ENCODE results near the gene FOXP1. TPM values are rescaled to one million over a fixed set of nuclear protein-coding genes. Genes with fewer than 3 reads are reported as not detected.

FOXP1 gene
- total and polyA plus RNA-seq, 2 experiments from 2014 or later = 121 to 132 TPM

DNA sequence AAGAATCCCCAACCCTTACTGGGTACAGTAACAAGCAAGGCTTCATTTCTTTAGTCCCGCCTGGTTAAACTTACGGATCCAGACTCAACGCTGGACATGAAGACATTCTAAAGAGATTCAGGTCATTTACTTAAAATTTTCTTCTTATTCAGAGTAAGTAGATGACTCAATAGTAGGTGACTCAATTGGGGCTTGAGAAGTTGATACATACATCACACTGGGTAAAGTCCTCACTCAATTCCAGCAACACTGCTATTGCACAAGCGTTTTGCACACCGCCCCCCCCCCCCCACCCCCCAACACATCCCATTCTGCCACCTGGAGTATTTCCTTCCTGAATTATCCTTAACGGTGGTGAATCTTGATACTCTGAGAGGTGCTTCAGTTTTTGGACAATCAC lies 610.0 kb downstream of the FOXP1 start:
- Histone ChIP-seq H3K27me3 (no peaks in the 10 kb centered on the region), H3K4me1 (ENCODE audit: low read depth) (no peaks in the 10 kb centered on the region), H3K36me3 (peaks cover 71% of the 10 kb centered on the region), H3K9me3 (ENCODE audit: low read depth) (no peaks in the 10 kb centered on the region), H3K27ac (no peak overlapping the region), H3K4me3 (no peak overlapping the region)
- TF ChIP-seq, protein P1, sequence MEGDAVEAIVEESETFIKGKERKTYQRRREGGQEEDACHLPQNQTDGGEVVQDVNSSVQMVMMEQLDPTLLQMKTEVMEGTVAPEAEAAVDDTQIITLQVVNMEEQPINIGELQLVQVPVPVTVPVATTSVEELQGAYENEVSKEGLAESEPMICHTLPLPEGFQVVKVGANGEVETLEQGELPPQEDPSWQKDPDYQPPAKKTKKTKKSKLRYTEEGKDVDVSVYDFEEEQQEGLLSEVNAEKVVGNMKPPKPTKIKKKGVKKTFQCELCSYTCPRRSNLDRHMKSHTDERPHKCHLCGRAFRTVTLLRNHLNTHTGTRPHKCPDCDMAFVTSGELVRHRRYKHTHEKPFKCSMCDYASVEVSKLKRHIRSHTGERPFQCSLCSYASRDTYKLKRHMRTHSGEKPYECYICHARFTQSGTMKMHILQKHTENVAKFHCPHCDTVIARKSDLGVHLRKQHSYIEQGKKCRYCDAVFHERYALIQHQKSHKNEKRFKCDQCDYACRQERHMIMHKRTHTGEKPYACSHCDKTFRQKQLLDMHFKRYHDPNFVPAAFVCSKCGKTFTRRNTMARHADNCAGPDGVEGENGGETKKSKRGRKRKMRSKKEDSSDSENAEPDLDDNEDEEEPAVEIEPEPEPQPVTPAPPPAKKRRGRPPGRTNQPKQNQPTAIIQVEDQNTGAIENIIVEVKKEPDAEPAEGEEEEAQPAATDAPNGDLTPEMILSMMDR (IDR thresholded peaks at IDR 0.05; ENCODE audit: low read depth, low read length) = no peak
- DNase-seq (ENCODE audit: low read depth in 1 of 2, low spot score in 1 of 2) = peak in 1 of 2 donors; percentile 53

DNA sequence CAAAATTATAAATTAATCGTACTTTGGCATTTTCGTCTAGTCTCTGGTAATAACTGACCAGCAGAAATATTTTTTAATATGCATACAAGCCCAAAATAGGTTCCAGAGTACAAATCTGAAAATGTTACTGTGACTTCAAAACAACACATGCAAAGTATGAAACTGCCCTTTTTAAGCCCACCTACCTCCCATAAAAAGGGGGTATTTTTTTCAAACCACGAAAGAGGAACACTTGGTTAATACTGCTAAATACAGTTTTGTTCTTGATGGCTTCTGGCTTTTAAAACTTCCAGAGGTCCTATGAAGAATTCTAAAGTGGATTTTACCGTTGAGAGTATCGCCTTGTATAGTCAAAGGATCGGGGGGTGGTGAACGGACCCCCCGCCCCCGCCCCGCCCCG lies 610.7 kb downstream of the FOXP1 start:
- Histone ChIP-seq H3K4me1 (ENCODE audit: low read depth) (no peaks in the 10 kb centered on the region), H3K9me3 (ENCODE audit: low read depth) (no peaks in the 10 kb centered on the region), H3K4me3 (no peak overlapping the region), H3K36me3 (peaks cover 66% of the 10 kb centered on the region), H3K27me3 (no peaks in the 10 kb centered on the region), H3K27ac (no peak overlapping the region)
- TF ChIP-seq, protein P1 (IDR thresholded peaks at IDR 0.05; ENCODE audit: low read depth, low read length) = no peak
- DNase-seq (ENCODE audit: low read depth in 1 of 2, low spot score in 1 of 2) = no peak

DNA sequence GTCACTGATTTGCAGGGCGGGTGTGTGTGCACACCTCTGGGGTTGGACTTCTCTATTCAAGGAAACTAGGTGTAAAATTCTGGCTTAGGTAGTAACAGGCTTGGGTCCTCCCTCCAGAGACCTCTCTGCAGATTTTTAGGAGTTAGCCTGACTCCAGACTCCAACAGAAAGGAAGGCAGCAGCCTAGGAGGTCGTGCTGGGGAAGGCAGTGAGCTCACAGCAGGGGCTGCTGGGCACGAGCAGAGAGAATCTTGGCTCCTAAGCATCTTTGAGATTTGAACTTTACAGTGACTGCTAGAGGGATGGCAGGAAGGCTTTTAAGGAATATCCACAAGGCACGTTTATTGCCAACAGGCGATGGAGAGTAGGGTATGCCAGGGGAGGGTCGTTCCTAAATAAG lies 612.6 kb downstream of the FOXP1 start:
- H3K27me3 ChIP-seq = no peaks in the 10 kb centered on the region
- TF ChIP-seq, protein P1 (IDR thresholded peaks at IDR 0.05; ENCODE audit: low read depth, low read length) = no peak
- H3K4me1 ChIP-seq (ENCODE audit: low read depth) = no peaks in the 10 kb centered on the region
- H3K9me3 ChIP-seq (ENCODE audit: low read depth) = no peaks in the 10 kb centered on the region
- DNase-seq (ENCODE audit: low read depth in 1 of 2, low spot score in 1 of 2) = no peak
- no peak overlapping the region for H3K27ac ChIP-seq
- no peak overlapping the region for H3K4me3 ChIP-seq
- H3K36me3 ChIP-seq = peaks cover 51% of the 10 kb centered on the region

DNA sequence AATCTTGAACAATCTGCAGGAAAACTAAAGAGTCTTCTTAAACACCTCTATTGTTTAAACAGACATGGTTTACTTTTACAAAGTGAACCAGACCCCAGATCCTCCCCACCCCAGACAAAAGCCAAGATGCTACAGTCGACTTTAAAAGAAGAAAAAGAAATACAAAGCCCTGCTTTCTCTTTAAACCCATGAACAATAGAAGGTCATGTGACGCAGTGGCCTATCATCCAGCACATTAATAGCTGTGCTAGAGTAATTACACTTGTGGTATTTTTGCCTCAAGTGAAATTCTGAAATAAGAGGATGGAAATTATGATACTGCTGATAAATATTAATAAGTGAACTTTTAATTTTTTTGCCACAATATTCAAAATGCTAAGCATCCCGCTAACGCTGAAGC lies 613.4 kb downstream of the FOXP1 start:
- H3K4me1 ChIP-seq (ENCODE audit: low read depth) = no peaks in the 10 kb centered on the region
- DNase-seq (ENCODE audit: low read depth in 1 of 2, low spot score in 1 of 2) = no peak
- H3K27me3 ChIP-seq = no peaks in the 10 kb centered on the region
- peaks cover 51% of the 10 kb centered on the region for H3K36me3 ChIP-seq
- TF ChIP-seq, protein P1 (IDR thresholded peaks at IDR 0.05; ENCODE audit: low read depth, low read length) = no peak
- H3K4me3 ChIP-seq = no peak overlapping the region
- no peaks in the 10 kb centered on the region for H3K9me3 ChIP-seq (ENCODE audit: low read depth)
- peak overlapping the region; percentile 11 for H3K27ac ChIP-seq

DNA sequence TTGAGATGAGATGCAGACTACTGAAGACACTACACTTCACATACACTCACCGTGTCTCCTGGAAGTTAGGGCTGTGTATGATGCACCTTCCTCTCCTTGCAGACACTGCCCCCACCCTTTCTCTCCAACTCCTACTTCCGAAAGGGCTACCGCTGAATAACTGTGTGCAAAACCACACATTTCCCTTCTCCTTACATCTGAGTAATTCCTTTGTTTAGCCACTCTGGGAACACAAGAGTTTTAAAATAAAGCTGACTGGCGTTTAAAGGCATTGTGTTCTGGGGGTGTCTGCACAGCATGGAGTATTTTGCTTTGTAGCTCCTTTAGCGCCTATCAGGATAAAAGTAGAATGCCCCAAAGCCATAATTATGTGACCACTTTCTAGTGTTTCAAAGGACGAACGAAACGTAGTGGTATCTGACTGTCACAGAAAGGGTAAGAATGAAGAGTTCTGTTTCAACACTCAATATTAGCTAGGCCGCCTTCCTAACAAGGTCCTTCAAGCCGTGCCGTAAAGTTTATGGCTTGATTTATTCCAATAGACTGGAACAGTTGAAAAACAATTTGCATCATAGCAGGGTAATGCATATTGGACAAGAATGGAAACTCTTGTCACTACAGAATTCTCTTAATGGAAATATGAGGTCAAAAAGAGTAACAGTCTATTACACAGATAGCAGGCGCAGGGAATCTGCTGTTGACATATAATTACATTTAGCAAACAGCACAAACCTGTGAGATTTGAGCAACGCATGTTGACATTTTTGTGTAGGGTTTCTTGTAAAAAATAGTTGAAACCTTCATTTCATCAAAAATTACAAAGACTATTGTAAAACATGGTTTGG lies 619.9 kb downstream of the FOXP1 start:
- Histone ChIP-seq H3K27me3 (no peaks in the 10 kb centered on the region), H3K4me1 (ENCODE audit: low read depth) (no peaks in the 10 kb centered on the region), H3K9me3 (ENCODE audit: low read depth) (no peaks in the 10 kb centered on the region), H3K36me3 (peaks cover 57% of the 10 kb centered on the region), H3K4me3 (no peak overlapping the region), H3K27ac (peak overlapping the region; percentile 63)
- TF ChIP-seq, protein P1 (IDR thresholded peaks at IDR 0.05; ENCODE audit: low read depth, low read length) = no peak
- no peak for DNase-seq (ENCODE audit: low read depth in 1 of 2, low spot score in 1 of 2)

Data from cardiac muscle cell (in vitro differentiated cells and primary cell).